Lower leg skin (tissue), 4 donors: Measurements from ENCODE around the gene NATD1. TPM values are rescaled to one million over a fixed set of nuclear protein-coding genes. Genes with fewer than 3 reads are reported as not detected.
"Not testable (repeated sequence)": the region's sequence is repeated elsewhere in the genome, so short reads cannot be mapped to it uniquely, and the experiment has no call there.

Experiments used
- DNase-seq, 2 donors: peaks; one replicate each; pipeline ENCODE4 v3.0.0-alpha.2; 2019; ENCODE audit warnings: low spot score in 2 of 2
- H3K4me3 ChIP-seq: fragments of 200-600 bp; sonication (generic); 2 replicates; pipeline ENCODE4 v1.5.1; 2017; ENCODE audit warnings: mild to moderate bottlenecking, low read depth; ENCODE audit not compliant: poor library complexity, severe bottlenecking
- CTCF ChIP-seq, 3 donors: fragments of 450-650 bp; IDR thresholded peaks; one replicate each; pipeline ENCODE4 v1.5.1; 2016; ENCODE audit warnings: antibody characterized with exemption in 3 of 3, mild to moderate bottlenecking in 3 of 3, moderate library complexity in 2 of 3
- POLR2A ChIP-seq, 2 donors: fragments of 450-650 bp; IDR thresholded peaks; one replicate each; pipeline ENCODE4 v1.6.1; 2016 to 2017; ENCODE audit warnings: antibody characterized with exemption in 2 of 2, mild to moderate bottlenecking in 1 of 2, moderate library complexity in 1 of 2
- WGBS, 2 donors: methylation state at CpG; one replicate each; pipeline ENCODE4 v1.1.5; 2018; 5-methylcytosine and 5-hydroxymethylcytosine counted together
- intact Hi-C: fragments of 100-400 bp; cut with DNase I; formaldehyde crosslinking; loops from one replicate; pipeline ENCODE4 v1.15.0; 2023; ENCODE audit warnings: low total_unique reads
- total RNA-seq, 4 donors: library from RNA; depleted of rRNA; stranded (reverse); fragments of >200 nt; gene quantifications; one replicate each; pipeline ENCODE4 v1.1.0, GENCODE V29; 2016

The NATD1 gene
- total RNA-seq, 4 donors from 2014 or later: 12.3 to 18.8 (median 16.0) TPM

GRCh38 chr17:21194226-21194625, 59.0 kb downstream of the NATD1 start:
- no peak overlapping the region for H3K4me3 ChIP-seq
- intact Hi-C loops: no loop called here
- DNase-seq: no peak
- no peak for TF ChIP-seq CTCF (IDR thresholded peaks at IDR 0.05)
- TF ChIP-seq POLR2A (IDR thresholded peaks at IDR 0.05): no peak
- WGBS, 2 donors: 18 to 19% methylated on average over 8 of the region's 8 CpGs

- TF ChIP-seq CTCF (IDR thresholded peaks at IDR 0.05) (no peak), POLR2A (IDR thresholded peaks at IDR 0.05) (no peak)
- intact Hi-C loops: no loop called here
- H3K4me3 ChIP-seq: no peak overlapping the region
- DNase-seq: no peak
- 67 to 74% methylated on average over 5 of the region's 5 CpGs for WGBS, 2 donors
Observed at GRCh38 chr17:21193031-21193430, 60.2 kb downstream of the NATD1 start.

- H3K4me3 ChIP-seq, intact Hi-C loops, DNase-seq: not testable (repeated sequence)
- WGBS, 2 donors: 94 to 95% methylated on average over 7 of the region's 7 CpGs
Observed at GRCh38 chr17:21192414-21192813, 60.8 kb downstream of the NATD1 start.

GRCh38 chr17:21191698-21192097, 61.5 kb downstream of the NATD1 start:
- 58 to 77% methylated on average over 2 of the region's 2 CpGs for WGBS, 2 donors

GRCh38 chr17:21190078-21190477, 63.1 kb downstream of the NATD1 start:
- WGBS, 2 donors: 92% methylated on average over 6 of the region's 6 CpGs
- no peak overlapping the region for H3K4me3 ChIP-seq
- intact Hi-C loops: no loop called here
- TF ChIP-seq POLR2A (IDR thresholded peaks at IDR 0.05) (no peak), CTCF (IDR thresholded peaks at IDR 0.05) (no peak)
- DNase-seq: no peak

More at GRCh38 chr17:21191698-21192097, 61.5 kb downstream of the NATD1 start:
- no peak for TF ChIP-seq POLR2A (IDR thresholded peaks at IDR 0.05)
- no peak for TF ChIP-seq CTCF (IDR thresholded peaks at IDR 0.05)
- H3K4me3 ChIP-seq: no peak overlapping the region
- no peak for DNase-seq
- intact Hi-C loops: no loop called here

- intact Hi-C loops: no loop called here
- no peak for DNase-seq
- TF ChIP-seq POLR2A (IDR thresholded peaks at IDR 0.05): no peak
- 92 to 93% methylated on average over 4 of the region's 4 CpGs for WGBS, 2 donors
- no peak overlapping the region for H3K4me3 ChIP-seq
Observed at GRCh38 chr17:21189361-21189760, 63.8 kb downstream of the NATD1 start.

Other genes with a start within 250 kb of the NATD1 start
- gene USP22, start 210.4 kb downstream of the NATD1 start, total RNA-seq: 100 to 1,000 TPM in 3 of 4 donors, 10 to 100 TPM in 1; 74.7 to 113 (median 106) TPM
- gene DHRS7B, start 126.4 kb downstream of the NATD1 start, total RNA-seq: 10 to 100 TPM; 35.2 to 59.4 (median 39.6) TPM
- gene TMEM11, start 39.2 kb downstream of the NATD1 start, total RNA-seq: 10 to 100 TPM; 30.0 to 43.5 (median 37.0) TPM
- 10 to 100 TPM; 54.1 to 64.1 (median 55.2) TPM for gene MAP2K3, start 31.3 kb upstream of the NATD1 start, total RNA-seq
- 10 to 100 TPM in 1 of 4 donors, 1 to 10 TPM in 3; 3.8 to 14.2 (median 6.3) TPM for gene KCNJ12, start 122.9 kb upstream of the NATD1 start, total RNA-seq